Keratinocyte (primary cell): ENCODE measurements around the gene ZNF787. TPM values are rescaled to one million over a fixed set of nuclear protein-coding genes. Genes with fewer than 3 reads are reported as not detected.

Source experiments
- DNase-seq: peaks from one replicate; pipeline ENCODE4 v3.0.0-alpha.2; 2011; ENCODE audit warnings: low read depth, missing footprints, low spot score
- FAIRE-seq: peaks from 2 replicates; lab custom pipeline; 2011; peaks lifted over from hg19 to GRCh38; lab: Jason Lieb, UNC
- H2AFZ ChIP-seq: 2 replicates; pipeline ENCODE4 v1.6.0; 2012; ENCODE audit warnings: low read length, control low read depth, inconsistent platforms; ENCODE audit not compliant: control insufficient read depth
- H3K27ac ChIP-seq: 2 replicates; pipeline ENCODE4 v1.5.1; 2011; ENCODE audit warnings: low read length; ENCODE audit not compliant: control insufficient read depth, insufficient read depth
- H3K27me3 ChIP-seq: 3 replicates; pipeline ENCODE4 v1.6.0; 2011; ENCODE audit warnings: low read length; ENCODE audit not compliant: control insufficient read depth, insufficient read depth; ENCODE audit errors: extremely low read depth
- H3K36me3 ChIP-seq, 2 experiments: 2 replicates in 1 of 2; 3 replicates in 1 of 2; pipeline ENCODE4 v1.5.1; 2011; ENCODE audit warnings: low read length in 2 of 2, mild to moderate bottlenecking in 1 of 2; ENCODE audit not compliant: control insufficient read depth in 2 of 2, insufficient read depth in 2 of 2; ENCODE audit errors: extremely low read depth in 1 of 2
- H3K4me1 ChIP-seq: 3 replicates; pipeline ENCODE4 v1.5.1; 2011; ENCODE audit warnings: low read length; ENCODE audit not compliant: control insufficient read depth, insufficient read depth; ENCODE audit errors: extremely low read depth
- H3K4me2 ChIP-seq: 3 replicates; pipeline ENCODE4 v1.6.0; 2011; ENCODE audit warnings: low read depth, low read length; ENCODE audit not compliant: control insufficient read depth, insufficient read depth; ENCODE audit errors: extremely low read depth
- H3K4me3 ChIP-seq, 3 experiments: fragments of 200-600 bp in 1 of 3; sonication (generic) in 1 of 3; 2 replicates in 2 of 3; 3 replicates in 1 of 3; pipeline ENCODE4 v1.5.1; 2011 to 2016; ENCODE audit warnings: low read length in 3 of 3, mild to moderate bottlenecking in 3 of 3, control low read depth in 2 of 3, inconsistent platforms in 1 of 3, low read depth in 1 of 3, mixed read lengths in 1 of 3, mixed run types in 1 of 3, moderate library complexity in 1 of 3; ENCODE audit not compliant: control insufficient read depth in 2 of 3, insufficient read depth in 2 of 3; ENCODE audit errors: extremely low read depth in 1 of 3
- H3K79me2 ChIP-seq: 2 replicates; pipeline ENCODE4 v1.6.0; 2012; ENCODE audit warnings: low read length; ENCODE audit not compliant: control insufficient read depth, insufficient read depth
- H3K9ac ChIP-seq: 3 replicates; pipeline ENCODE4 v1.6.0; 2011; ENCODE audit warnings: low read length; ENCODE audit not compliant: control insufficient read depth, insufficient read depth; ENCODE audit errors: extremely low read depth
- H3K9me1 ChIP-seq: 3 replicates; pipeline ENCODE4 v1.6.0; 2011; ENCODE audit warnings: low read length; ENCODE audit not compliant: control insufficient read depth, insufficient read depth; ENCODE audit errors: extremely low read depth
- H3K9me3 ChIP-seq: 2 replicates; pipeline ENCODE4 v1.5.1; 2012; ENCODE audit warnings: low read depth, low read length; ENCODE audit not compliant: control insufficient read depth
- H4K20me1 ChIP-seq: 3 replicates; pipeline ENCODE4 v1.6.0; 2011; ENCODE audit warnings: low read length; ENCODE audit not compliant: control insufficient read depth, insufficient read depth; ENCODE audit errors: extremely low read depth
- EZH2 ChIP-seq: IDR thresholded peaks from one replicate; pipeline ENCODE4 v1.6.1; 2012; ENCODE audit warnings: inconsistent platforms, mild to moderate bottlenecking, low read length, moderate library complexity
- dilution Hi-C: fragments of 300-500 bp; cut with MboI; formaldehyde crosslinking; loops from one replicate; pipeline ENCODE4 v1.7.0; 2020; ENCODE audit warnings: low sequenced_read_pairs; ENCODE audit not compliant: extremely low pct_ligation_motif_present
- polyA plus RNA-seq, 5 experiments: library from polyadenylated mRNA; depleted of rRNA in 3 of 5; stranded (reverse) in 3 of 5; stranded (forward) in 1 of 5; unstranded in 1 of 5; fragments of >200 nt; gene quantifications; 1 replicate in 1 of 5; 2 replicates in 3 of 5; 3 replicates in 1 of 5; pipeline versions ENCODE4 v1.2.1 to v1.2.3, GENCODE V29; 2011 to 2012; ENCODE audit warnings: missing spikeins in 2 of 5, low read depth in 1 of 5, low replicate concordance in 1 of 5
- TF ChIP-seq, protein P1 (sequence below), 3 experiments: IDR thresholded peaks in 1 of 3; conservative IDR thresholded peaks in 1 of 3; optimal IDR thresholded peaks in 1 of 3; 2 replicates in 2 of 3; 3 replicates in 1 of 3; pipeline versions ENCODE3 to v1.5.1; 2011; ENCODE audit warnings: low read length in 3 of 3, mild to moderate bottlenecking in 3 of 3, moderate library complexity in 2 of 3, control low read depth in 1 of 3, inconsistent platforms in 1 of 3; ENCODE audit not compliant: insufficient read depth in 2 of 3; ENCODE audit errors: extremely low read depth in 1 of 3

The ZNF787 gene
- polyA plus RNA-seq, 1 donor (not counting 4 experiments of a cell fraction or from before 2014, with no cell fraction given): 5.6 TPM

DNA sequence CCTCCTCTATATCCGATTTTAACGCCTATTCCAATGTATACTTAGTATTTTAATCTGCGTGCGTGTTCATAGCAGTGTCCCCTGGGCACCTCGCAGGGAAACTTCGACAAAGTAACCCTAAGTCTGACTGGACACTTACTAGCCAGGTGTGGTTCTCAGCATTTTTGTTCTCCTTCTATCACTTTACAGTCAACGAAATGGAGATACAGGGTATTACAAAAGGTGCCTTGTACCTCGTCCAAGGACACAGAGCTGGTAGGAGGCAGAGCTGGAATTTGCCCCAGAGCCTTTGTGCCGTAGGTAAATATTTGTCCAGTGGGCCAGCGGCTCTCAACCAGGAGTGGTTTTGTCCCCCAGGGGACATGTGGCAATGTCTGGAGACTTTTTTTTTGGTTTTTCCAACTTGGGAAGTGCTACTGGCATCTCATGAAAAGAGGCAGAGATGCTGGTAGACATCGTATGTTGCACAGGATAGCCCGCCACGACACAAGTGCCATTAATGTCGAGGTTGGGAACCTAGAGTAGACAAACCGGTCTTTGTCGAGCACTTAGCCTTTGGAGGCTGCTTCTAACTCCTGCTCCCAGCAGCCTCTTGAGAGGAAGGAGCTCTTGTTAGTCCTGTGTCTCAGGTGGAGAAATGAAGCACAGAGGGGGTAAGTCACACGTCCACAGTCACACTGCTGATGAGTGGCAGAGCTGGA, 21.1 kb upstream of the ZNF787 start:
- dilution Hi-C loops: no loop called here
- Histone ChIP-seq H3K4me1 (peaks cover 13% of the 10 kb centered on the region), H3K9ac (peak overlapping the region; percentile 64), H3K36me3 (peaks cover 6% of the 10 kb centered on the region in 2 experiments), H2AFZ (peak overlapping the region; percentile 33), H3K4me3 (peak overlapping the region; percentile 59 to 76 (median 74)), H3K9me3 (no peaks in the 10 kb centered on the region), H3K9me1 (no peaks in the 10 kb centered on the region), H3K27me3 (no peaks in the 10 kb centered on the region), H4K20me1 (no peaks in the 10 kb centered on the region), H3K27ac (peak overlapping the region; percentile 20), H3K79me2 (peaks cover 29% of the 10 kb centered on the region), H3K4me2 (peak overlapping the region; percentile 92)
- no peak for TF ChIP-seq EZH2
- TF ChIP-seq, protein P1, sequence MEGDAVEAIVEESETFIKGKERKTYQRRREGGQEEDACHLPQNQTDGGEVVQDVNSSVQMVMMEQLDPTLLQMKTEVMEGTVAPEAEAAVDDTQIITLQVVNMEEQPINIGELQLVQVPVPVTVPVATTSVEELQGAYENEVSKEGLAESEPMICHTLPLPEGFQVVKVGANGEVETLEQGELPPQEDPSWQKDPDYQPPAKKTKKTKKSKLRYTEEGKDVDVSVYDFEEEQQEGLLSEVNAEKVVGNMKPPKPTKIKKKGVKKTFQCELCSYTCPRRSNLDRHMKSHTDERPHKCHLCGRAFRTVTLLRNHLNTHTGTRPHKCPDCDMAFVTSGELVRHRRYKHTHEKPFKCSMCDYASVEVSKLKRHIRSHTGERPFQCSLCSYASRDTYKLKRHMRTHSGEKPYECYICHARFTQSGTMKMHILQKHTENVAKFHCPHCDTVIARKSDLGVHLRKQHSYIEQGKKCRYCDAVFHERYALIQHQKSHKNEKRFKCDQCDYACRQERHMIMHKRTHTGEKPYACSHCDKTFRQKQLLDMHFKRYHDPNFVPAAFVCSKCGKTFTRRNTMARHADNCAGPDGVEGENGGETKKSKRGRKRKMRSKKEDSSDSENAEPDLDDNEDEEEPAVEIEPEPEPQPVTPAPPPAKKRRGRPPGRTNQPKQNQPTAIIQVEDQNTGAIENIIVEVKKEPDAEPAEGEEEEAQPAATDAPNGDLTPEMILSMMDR (optimal IDR thresholded peaks at IDR 0.05 in 1 of 3, IDR thresholded peaks at IDR 0.05 in 1 of 3, conservative IDR thresholded peaks at IDR 0.05 in 1 of 3; ENCODE audit: extremely low read depth in 1 of 3, insufficient read depth in 2 of 3, low read length in 3 of 3): no peak
- no peak for FAIRE-seq
- DNase-seq: no peak

- peaks cover 13% of the 10 kb centered on the region for H3K4me1 ChIP-seq
- peak overlapping the region; percentile 33 for H2AFZ ChIP-seq
- dilution Hi-C loops: no loop called here
- no peaks in the 10 kb centered on the region for H4K20me1 ChIP-seq
- peak overlapping the region; percentile 59 to 79 (median 74) for H3K4me3 ChIP-seq
- H3K27me3 ChIP-seq: no peaks in the 10 kb centered on the region
- no peaks in the 10 kb centered on the region for H3K9me1 ChIP-seq
- no peak for TF ChIP-seq EZH2
- TF ChIP-seq, protein P1 (optimal IDR thresholded peaks at IDR 0.05 in 1 of 3, IDR thresholded peaks at IDR 0.05 in 1 of 3, conservative IDR thresholded peaks at IDR 0.05 in 1 of 3; ENCODE audit: extremely low read depth in 1 of 3, insufficient read depth in 2 of 3, low read length in 3 of 3): no peak
- peaks cover 29% of the 10 kb centered on the region for H3K79me2 ChIP-seq
- H3K4me2 ChIP-seq: peak overlapping the region; percentile 92
- H3K27ac ChIP-seq: peak overlapping the region; percentile 20
- H3K9me3 ChIP-seq: no peaks in the 10 kb centered on the region
- no peak for FAIRE-seq
- H3K9ac ChIP-seq: peak overlapping the region; percentile 64
- DNase-seq: no peak
- H3K36me3 ChIP-seq: peaks cover 3 to 6% of the 10 kb centered on the region in 2 experiments
Observed at GRCh38 chr19:56141417-56141993, 20.4 kb upstream of the ZNF787 start.
